Endothelial cell of umbilical vein (primary cell): ENCODE measurements around the gene NMBR. TPM values are rescaled to one million over a fixed set of nuclear protein-coding genes. Genes with fewer than 3 reads are reported as not detected.

Experiments
- Bru-seq: library from RNA; stranded (reverse); fragments of 400-500 nt; gene quantifications from one replicate; lab custom pipeline; 2021; lab: Mats Ljungman, UMichigan
- BruChase-seq, 2 experiments: library from RNA; stranded (reverse); fragments of 400-500 nt; gene quantifications; one replicate each; lab custom pipeline; 2021; lab: Mats Ljungman, UMichigan
- BruUV-seq: library from RNA; stranded (reverse); fragments of 400-500 nt; replicated peaks from 2 replicates; lab custom pipeline; 2021; lab: Mats Ljungman, UMichigan
- CTCF ChIA-PET: fragments of 300-600, 350-600 bp; sonication (Branson Sonifier 250); formaldehyde crosslinking; loops from one replicate; lab custom pipeline; 2021; ENCODE audit warnings: antibody characterized with exemption, inconsistent platforms; lab: Charles Lee
- POLR2A ChIA-PET: fragments of 300-600, 350-600 bp; sonication (Branson Sonifier 250); formaldehyde crosslinking; loops from one replicate; lab custom pipeline; 2021; ENCODE audit warnings: antibody characterized with exemption, inconsistent platforms; lab: Charles Lee
- DNase-seq: peaks from one replicate; pipeline ENCODE4 v3.0.0-alpha.2; 2011; ENCODE audit warnings: low read depth, low spot score
- FAIRE-seq: peaks from 2 replicates; lab custom pipeline; 2011; peaks lifted over from hg19 to GRCh38; lab: Jason Lieb, UNC
- H2AFZ ChIP-seq: 2 replicates; pipeline ENCODE4 v1.6.0; 2012; ENCODE audit warnings: low read depth, low read length, control low read depth, inconsistent platforms
- H3K27ac ChIP-seq: 2 replicates; pipeline ENCODE4 v1.5.1; 2011; ENCODE audit warnings: low read depth, mild to moderate bottlenecking, control low read depth, low read length, moderate library complexity; ENCODE audit not compliant: insufficient read depth
- H3K27me3 ChIP-seq, 2 experiments: 2 replicates each; pipeline versions ENCODE4 v1.6.0 to v1.6.1; 2011; ENCODE audit warnings: low read length in 2 of 2, mixed read lengths in 1 of 2; ENCODE audit not compliant: control insufficient read depth in 2 of 2, insufficient read depth in 2 of 2
- H3K36me3 ChIP-seq, 2 experiments: 2 replicates in 1 of 2; 3 replicates in 1 of 2; pipeline ENCODE4 v1.5.1; 2011; ENCODE audit warnings: low read length in 2 of 2, mild to moderate bottlenecking in 1 of 2, moderate library complexity in 1 of 2; ENCODE audit not compliant: control insufficient read depth in 2 of 2, insufficient read depth in 2 of 2; ENCODE audit errors: extremely low read depth in 1 of 2
- H3K4me1 ChIP-seq: 3 replicates; pipeline ENCODE4 v1.5.1; 2011; ENCODE audit warnings: mild to moderate bottlenecking, low read length; ENCODE audit not compliant: control insufficient read depth, insufficient read depth; ENCODE audit errors: extremely low read depth
- H3K4me2 ChIP-seq: 2 replicates; pipeline ENCODE4 v1.6.1; 2011; ENCODE audit warnings: low read length, control low read depth, mixed read lengths; ENCODE audit not compliant: insufficient read depth
- H3K4me3 ChIP-seq, 3 experiments: fragments of 200-600 bp in 1 of 3; sonication (generic), shearing (Covaris generic) in 1 of 3; replicated peaks in 1 of 3; 2 replicates each; pipeline ENCODE4 v1.5.1; 2011 to 2016; ENCODE audit warnings: control low read depth in 3 of 3, low read length in 3 of 3, mild to moderate bottlenecking in 2 of 3, inconsistent platforms in 1 of 3, low read depth in 1 of 3, moderate library complexity in 1 of 3; ENCODE audit not compliant: insufficient read depth in 1 of 3
- H3K79me2 ChIP-seq: 2 replicates; pipeline ENCODE4 v1.6.0; 2012; ENCODE audit warnings: low read length, inconsistent platforms; ENCODE audit not compliant: control insufficient read depth, insufficient read depth
- H3K9ac ChIP-seq: replicated peaks from 2 replicates; pipeline ENCODE3; 2011; ENCODE audit warnings: low read length, control low read depth; ENCODE audit not compliant: insufficient read depth; ENCODE audit errors: extremely low read depth
- H3K9me1 ChIP-seq: replicated peaks from 3 replicates; pipeline ENCODE4 v1.6.0; 2011; ENCODE audit warnings: mild to moderate bottlenecking, low read length; ENCODE audit not compliant: control insufficient read depth, insufficient read depth; ENCODE audit errors: extremely low read depth
- H3K9me3 ChIP-seq: replicated peaks from 2 replicates; pipeline ENCODE4 v1.5.1; 2012; ENCODE audit warnings: low read length, inconsistent platforms; ENCODE audit not compliant: control insufficient read depth, insufficient read depth
- H4K20me1 ChIP-seq: replicated peaks from 2 replicates; pipeline ENCODE3; 2011; ENCODE audit warnings: mild to moderate bottlenecking, low read length; ENCODE audit not compliant: control insufficient read depth, insufficient read depth; ENCODE audit errors: extremely low read depth
- CTCF ChIP-seq, 2 donors: IDR thresholded peaks; 1 replicate in 1 of 2; 2 replicates in 1 of 2; pipeline ENCODE4 v1.5.1; 2011; ENCODE audit warnings: low read length in 2 of 2, mild to moderate bottlenecking in 2 of 2, moderate library complexity in 2 of 2, control low read depth in 1 of 2, inconsistent platforms in 1 of 2, low read depth in 1 of 2; ENCODE audit not compliant: insufficient read depth in 1 of 2; ENCODE audit errors: extremely low read depth in 1 of 2
- EZH2 ChIP-seq: IDR thresholded peaks from 2 replicates; pipeline ENCODE4 v1.6.1; 2012; ENCODE audit warnings: borderline replicate concordance, low read depth, mild to moderate bottlenecking, moderate library complexity, low read length, inconsistent platforms; ENCODE audit not compliant: severe bottlenecking
- FOS ChIP-seq: IDR thresholded peaks from 2 replicates; pipeline ENCODE4 v1.6.1; 2011; ENCODE audit warnings: mild to moderate bottlenecking, low read length, moderate library complexity, borderline replicate concordance; ENCODE audit not compliant: insufficient read depth
- GATA2 ChIP-seq: IDR thresholded peaks from 2 replicates; pipeline ENCODE4 v1.7.0; 2011; ENCODE audit warnings: low read depth, mild to moderate bottlenecking, moderate library complexity, mixed read lengths, low read length; ENCODE audit not compliant: insufficient read length, insufficient read depth
- JUN ChIP-seq: IDR thresholded peaks from 2 replicates; pipeline ENCODE4 v1.6.1; 2011; ENCODE audit warnings: borderline replicate concordance, low read depth; ENCODE audit not compliant: insufficient read length, insufficient read depth
- MAX ChIP-seq: IDR thresholded peaks from 2 replicates; pipeline ENCODE4 v1.6.1; 2011; ENCODE audit not compliant: insufficient read depth, insufficient read length
- MYC ChIP-seq: IDR thresholded peaks from one replicate; pipeline ENCODE4 v1.6.1; 2011; ENCODE audit warnings: mild to moderate bottlenecking, low read depth, low read length
- POLR2A ChIP-seq: IDR thresholded peaks from 2 replicates; pipeline ENCODE4 v1.6.1; 2012; ENCODE audit warnings: low read depth, mild to moderate bottlenecking, control low read depth, low read length
- POLR2AphosphoS5 ChIP-seq: IDR thresholded peaks from 2 replicates; pipeline ENCODE4 v1.6.1; 2012; ENCODE audit warnings: low read depth, mild to moderate bottlenecking, control low read depth, low read length, moderate library complexity; ENCODE audit not compliant: insufficient read depth
- dilution Hi-C: fragments of 300-500 bp; cut with MboI; formaldehyde crosslinking; loops from one replicate; pipeline ENCODE4 v1.15.0; 2019; ENCODE audit warnings: low sequenced_read_pairs; ENCODE audit not compliant: extremely low pct_ligation_motif_present
- intact Hi-C: fragments of 100-400 bp; cut with micrococcal nuclease; formaldehyde crosslinking; loops from one replicate; pipeline ENCODE4 v1.10.0; 2022
- long read RNA-seq: library from polyadenylated mRNA; stranded (forward); transcript quantifications from one replicate; pipeline ENCODE4 v2.0.0, GENCODE V29; 2021
- polyA minus RNA-seq, 3 experiments: library from RNA; depleted of rRNA, polyadenylated mRNA; stranded (reverse); fragments of >200 nt; gene quantifications; 1 replicate in 1 of 3; 2 replicates in 2 of 3; pipeline ENCODE4 v1.2.3, GENCODE V29; 2011
- polyA plus RNA-seq, 4 experiments: library from polyadenylated mRNA; depleted of rRNA in 3 of 4; stranded (reverse) in 3 of 4; unstranded in 1 of 4; fragments of >200 nt; gene quantifications; 2 replicates each; pipeline versions ENCODE4 v1.2.1 to v1.2.3, GENCODE V29; 2011 to 2012; ENCODE audit warnings: missing spikeins in 1 of 4
- total RNA-seq: library from RNA; stranded (reverse); gene quantifications from 2 replicates; pipeline ENCODE4 v1.2.3, GENCODE V29; 2021

Gene NMBR
- total RNA-seq = not detected in 2 replicates
- polyA plus RNA-seq = 0.08 TPM in 1 of 2 replicates, not detected in the other
- not detected in 2 replicates for polyA plus RNA-seq (2011; cell fraction: cytosol; rRNA removed)
- polyA plus RNA-seq (2011; cell fraction: nucleus; rRNA removed) = 0.10 TPM in 1 of 2 replicates, not detected in the other
- polyA plus RNA-seq (2012) = not detected in 2 replicates
- not detected in 2 replicates for polyA minus RNA-seq
- not detected for polyA minus RNA-seq (2011; cell fraction: cytosol; rRNA and poly(A)+ RNA removed)
- polyA minus RNA-seq (2011; cell fraction: nucleus; rRNA and poly(A)+ RNA removed) = not detected in 2 replicates
- Bru-seq, nascent RNA = not detected
- BruChase-seq, experiment 1, labeled RNA remaining after a 6-hour chase = percentile 10 among the genes with signal in this experiment
- BruChase-seq, experiment 2, labeled RNA remaining after a 2-hour chase = percentile 10 among the genes with signal in this experiment
- long read RNA-seq = 0 reads

- TF ChIP-seq MYC = peak; percentile 64
- no peak for TF ChIP-seq FOS
- peak; percentile 90 for TF ChIP-seq POLR2A
- TF ChIP-seq POLR2AphosphoS5 = peak; percentile 95
- peak; percentile 69 for TF ChIP-seq MAX
- no peak for TF ChIP-seq EZH2
- TF ChIP-seq JUN = peak; percentile 11
- TF ChIP-seq GATA2 = no peak
- peak; percentile 79 to 89 for TF ChIP-seq CTCF (IDR thresholded peaks at IDR 0.05; ENCODE audit: extremely low read depth in 1 of 2, insufficient read depth in 1 of 2, low read depth in 1 of 2, low read length in 2 of 2)
Measured at GRCh38 chr6:142146828-142147662, at the start of gene NMBR, which contains the start of gene VTA1. Gene NMBR (minus strand): TSS chr6:142147122. CDS start chr6:142088658, 58,464 bp downstream. Gene VTA1 (plus strand): TSS chr6:142147263. CDS start chr6:142147288, 25 bp downstream.

More at GRCh38 chr6:142146828-142147662, at the start of gene NMBR, which contains the start of gene VTA1:
- H3K9ac ChIP-seq = peak within 1 kb of the TSS; percentile 78
- no peaks in the 10 kb centered on the region for H3K36me3 ChIP-seq
- BruUV-seq = TSS peak; percentile 61
- peak within 1 kb of the TSS; percentile 50 for H3K27ac ChIP-seq
- peak within 1 kb of the TSS; percentile 93 for H3K4me2 ChIP-seq
- peaks cover 21% of the 10 kb centered on the region for H3K4me1 ChIP-seq
- DNase-seq (peak; percentile 99), FAIRE-seq (peak; percentile 96)
- dilution Hi-C loops = no loop called here
- H4K20me1 ChIP-seq = peaks cover 4% of the 10 kb centered on the region
- POLR2A ChIA-PET = no interaction called here
- H3K79me2 ChIP-seq = peaks cover 48% of the 10 kb centered on the region
- intact Hi-C loops = loop anchor here (1.0 to 10.0 kb wide), 7 partner anchors 60 to 798 kb away; partner anchors contain the start of gene HIVEP2
- no peaks in the 10 kb centered on the region for H3K9me1 ChIP-seq
- H3K27me3 ChIP-seq = no peaks in the 10 kb centered on the region
- H3K4me3 ChIP-seq = peak within 1 kb of the TSS; percentile 77 to 92 (median 91)
- peak within 1 kb of the TSS; percentile 66 for H2AFZ ChIP-seq
- CTCF ChIA-PET = interaction anchor here (0.7 to 3.4 kb wide), 11 partner anchors 9 to 391 kb away, joined by 3 to 39 read pairs (median 5); partner anchors contain the start of gene ADGRG6
- no peaks in the 10 kb centered on the region for H3K9me3 ChIP-seq
